Thyroid gland (tissue), 4 donors: Measurements from ENCODE around the gene PSTPIP1.

Experiments used
- CTCF ChIP-seq, 6 experiments: fragments of 200-600 bp in 3 of 6; fragments of 450-650 bp in 3 of 6; sonication (generic) in 3 of 6; IDR thresholded peaks; one replicate each; pipeline ENCODE4 v1.5.1; 2016 to 2019; ENCODE audit warnings: antibody characterized with exemption in 6 of 6, mild to moderate bottlenecking in 2 of 6, inconsistent platforms in 1 of 6, moderate library complexity in 1 of 6
- POLR2A ChIP-seq, 2 donors: fragments of 450-650 bp; IDR thresholded peaks; one replicate each; pipeline ENCODE4 v1.6.1; 2017; ENCODE audit warnings: antibody characterized with exemption in 2 of 2, mild to moderate bottlenecking in 2 of 2, moderate library complexity in 1 of 2

DNA sequence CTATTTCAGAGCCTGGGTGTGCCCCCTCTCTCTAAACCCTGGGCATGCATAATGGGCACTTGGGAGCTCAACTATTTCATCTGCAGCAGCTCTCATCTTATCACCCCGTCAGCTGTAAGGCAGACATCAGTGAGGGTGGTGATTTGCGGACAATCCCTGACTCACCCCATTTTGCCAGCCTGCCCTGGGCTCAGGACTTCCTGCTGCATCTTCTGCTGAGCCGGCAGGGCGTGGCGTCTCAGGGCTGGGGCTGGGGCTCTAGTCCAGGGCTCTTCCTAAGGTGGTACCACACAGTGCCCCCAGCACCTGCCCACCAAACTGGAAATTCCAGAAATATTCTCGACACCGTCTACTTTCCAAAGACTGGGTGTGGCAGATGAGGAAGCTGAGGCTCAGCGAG is 925 bp upstream of the PSTPIP1 start:
- no peak for TF ChIP-seq CTCF (IDR thresholded peaks at IDR 0.05)
- no peak for TF ChIP-seq POLR2A (IDR thresholded peaks at IDR 0.05)
